Activated CD4-positive, alpha-beta T cell treated with anti-CD3 and anti-CD28 coated beads, Interleukin-2, Interleukin-4, amounts not matched to agents 100 ng/mL and 50 ng/mL, durations not matched to agents 16 hours and 8 hours (primary cell): ENCODE results near the gene FLT1.

ENCODE experiments used
- DNase-seq: peaks from one replicate; pipeline ENCODE4 v3.0.0-alpha.2; 2020; ENCODE audit warnings: low spot score

FLT1 gene

GRCh38 chr13:28455580-28456194 is 39.2 kb downstream of the FLT1 start:
- no peak for DNase-seq

GRCh38 chr13:28452755-28453154 is 42.2 kb downstream of the FLT1 start:
- no peak for DNase-seq

GRCh38 chr13:28451482-28452217 is 43.3 kb downstream of the FLT1 start:
- DNase-seq: no peak

GRCh38 chr13:28449826-28450773 is 44.8 kb downstream of the FLT1 start:
- DNase-seq: no peak

- DNase-seq: no peak
Measured at GRCh38 chr13:28448651-28449358, 46.1 kb downstream of the FLT1 start.

- no peak for DNase-seq
Measured at GRCh38 chr13:28447989-28448388, 46.9 kb downstream of the FLT1 start.

GRCh38 chr13:28447206-28447605 is 47.7 kb downstream of the FLT1 start:
- no peak for DNase-seq

- DNase-seq: no peak
Measured at GRCh38 chr13:28442839-28443238, 52.1 kb downstream of the FLT1 start.

- DNase-seq: no peak
Measured at GRCh38 chr13:28441529-28441928, 53.4 kb downstream of the FLT1 start.

- DNase-seq: no peak
Measured at GRCh38 chr13:28440774-28441504, 54.0 kb downstream of the FLT1 start.

GRCh38 chr13:28438598-28439334 is 56.2 kb downstream of the FLT1 start:
- DNase-seq: no peak

- no peak for DNase-seq
Measured at GRCh38 chr13:28438067-28438466, 56.9 kb downstream of the FLT1 start.

- DNase-seq: no peak
Measured at GRCh38 chr13:28435917-28436316, 59.0 kb downstream of the FLT1 start.

GRCh38 chr13:28434926-28435325 is 60.0 kb downstream of the FLT1 start:
- no peak for DNase-seq

GRCh38 chr13:28432816-28433560 is 61.9 kb downstream of the FLT1 start:
- DNase-seq: no peak

- no peak for DNase-seq
Measured at GRCh38 chr13:28429685-28430290, 65.1 kb downstream of the FLT1 start.

- DNase-seq: no peak
Measured at GRCh38 chr13:28429096-28429495, 65.8 kb downstream of the FLT1 start.

GRCh38 chr13:28426381-28426780 is 68.5 kb downstream of the FLT1 start:
- DNase-seq: no peak

- DNase-seq: no peak
Measured at GRCh38 chr13:28425793-28426192, 69.1 kb downstream of the FLT1 start.

- no peak for DNase-seq
Measured at GRCh38 chr13:28424541-28424940, 70.4 kb downstream of the FLT1 start.
